Measurements from ENCODE around the gene TBC1D12.
"Not testable (repeated sequence)": the region's sequence is repeated elsewhere in the genome, so short reads cannot be mapped to it uniquely, and the experiment has no call there.

The TBC1D12 gene

DNA sequence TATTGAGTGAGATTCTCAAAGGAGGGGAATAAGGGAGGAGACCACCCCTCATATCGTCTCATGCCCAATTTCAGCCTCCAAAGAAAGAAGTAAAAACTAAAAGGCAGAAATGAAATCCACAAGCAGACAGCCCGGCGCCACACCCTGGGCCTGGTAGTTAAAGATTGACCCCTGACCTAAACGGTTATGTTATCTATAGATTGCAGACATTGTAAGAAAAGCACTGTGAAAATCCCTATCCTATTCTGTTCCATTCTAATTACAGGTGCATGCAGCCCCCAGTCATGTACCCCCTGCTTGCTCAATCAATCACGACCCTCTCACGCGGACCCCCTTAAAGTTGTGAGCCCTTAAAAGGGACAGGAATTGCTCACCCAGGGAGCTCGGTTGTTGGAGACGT is 10.2 kb upstream of the TBC1D12 start:
- H3K36me3 Mint-ChIP-seq; H3K9me3 Mint-ChIP-seq; DNase-seq (ENCODE audit: low spot score in 2 of 2); ATAC-seq; H3K4me1 Mint-ChIP-seq; H3K27ac Mint-ChIP-seq; H3K4me3 Mint-ChIP-seq: not testable (repeated sequence)

- Mint-ChIP-seq H3K4me1 (no peaks in the 10 kb centered on the region), H3K4me3 (no peak overlapping the region), H3K36me3 (no peaks in the 10 kb centered on the region), H3K9me3 (no peaks in the 10 kb centered on the region), H3K27ac (no peak overlapping the region)
- DNase-seq (ENCODE audit: low spot score in 2 of 2) (peak in 1 of 2 donors; percentile 8), ATAC-seq (no peak)
Observed at GRCh38 chr10:94397549-94398370, 4.6 kb upstream of the TBC1D12 start.

GRCh38 chr10:94398762-94399161 is 3.6 kb upstream of the TBC1D12 start:
- Mint-ChIP-seq H3K4me1 (no peaks in the 10 kb centered on the region), H3K4me3 (no peak overlapping the region), H3K36me3 (no peaks in the 10 kb centered on the region), H3K27ac (no peak overlapping the region), H3K9me3 (no peaks in the 10 kb centered on the region)
- DNase-seq (ENCODE audit: low spot score in 2 of 2) (peak in 1 of 2 donors; percentile 15), ATAC-seq (no peak)

- H3K4me1 Mint-ChIP-seq = no peaks in the 10 kb centered on the region
- H3K36me3 Mint-ChIP-seq = no peaks in the 10 kb centered on the region
- ATAC-seq = peak; percentile 56
- H3K9me3 Mint-ChIP-seq = no peaks in the 10 kb centered on the region
- peak in 1 of 2 donors; percentile 18 for DNase-seq (ENCODE audit: low spot score in 2 of 2)
- H3K4me3 Mint-ChIP-seq = peak overlapping the region; percentile 62
- no peak overlapping the region for H3K27ac Mint-ChIP-seq
Observed at GRCh38 chr10:94402843-94403379, 570 bp downstream of the TBC1D12 start.

- peak overlapping the region; percentile 62 for H3K4me3 Mint-ChIP-seq
- H3K9me3 Mint-ChIP-seq = no peaks in the 10 kb centered on the region
- ATAC-seq = peak; percentile 67
- no peak overlapping the region for H3K27ac Mint-ChIP-seq
- H3K4me1 Mint-ChIP-seq = no peaks in the 10 kb centered on the region
- H3K36me3 Mint-ChIP-seq = no peaks in the 10 kb centered on the region
- peak in 1 of 2 donors; percentile 52 for DNase-seq (ENCODE audit: low spot score in 2 of 2)
Observed at GRCh38 chr10:94403380-94404213, 1.3 kb downstream of the TBC1D12 start.

GRCh38 chr10:94405406-94405805 is 3.1 kb downstream of the TBC1D12 start:
- Mint-ChIP-seq H3K36me3 (no peaks in the 10 kb centered on the region), H3K27ac (no peak overlapping the region), H3K9me3 (no peaks in the 10 kb centered on the region), H3K4me1 (no peaks in the 10 kb centered on the region), H3K4me3 (no peak overlapping the region)
- ATAC-seq (no peak), DNase-seq (ENCODE audit: low spot score in 2 of 2) (no peak)

DNA sequence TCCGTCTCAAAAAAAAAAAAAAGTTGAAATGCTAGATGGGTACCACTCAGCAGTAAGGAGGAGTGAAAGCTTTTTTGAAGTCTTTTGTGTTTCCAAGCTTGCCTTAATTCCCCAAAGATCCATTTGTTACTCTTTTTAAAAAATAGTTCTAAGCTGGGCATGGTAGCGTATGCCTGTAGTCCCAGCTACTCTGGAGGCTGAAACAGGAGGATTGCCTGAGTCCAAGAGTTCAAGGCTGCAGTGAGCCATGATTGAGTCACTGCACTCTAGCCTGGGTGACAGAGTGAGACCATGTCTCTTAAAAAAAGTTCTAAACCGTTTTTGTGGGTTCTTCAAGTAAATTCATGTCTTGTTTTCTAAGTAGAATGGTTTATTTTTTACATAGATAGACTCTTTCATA is 5.3 kb downstream of the TBC1D12 start:
- H3K27ac Mint-ChIP-seq = no peak overlapping the region
- no peaks in the 10 kb centered on the region for H3K9me3 Mint-ChIP-seq
- ATAC-seq = no peak

DNA sequence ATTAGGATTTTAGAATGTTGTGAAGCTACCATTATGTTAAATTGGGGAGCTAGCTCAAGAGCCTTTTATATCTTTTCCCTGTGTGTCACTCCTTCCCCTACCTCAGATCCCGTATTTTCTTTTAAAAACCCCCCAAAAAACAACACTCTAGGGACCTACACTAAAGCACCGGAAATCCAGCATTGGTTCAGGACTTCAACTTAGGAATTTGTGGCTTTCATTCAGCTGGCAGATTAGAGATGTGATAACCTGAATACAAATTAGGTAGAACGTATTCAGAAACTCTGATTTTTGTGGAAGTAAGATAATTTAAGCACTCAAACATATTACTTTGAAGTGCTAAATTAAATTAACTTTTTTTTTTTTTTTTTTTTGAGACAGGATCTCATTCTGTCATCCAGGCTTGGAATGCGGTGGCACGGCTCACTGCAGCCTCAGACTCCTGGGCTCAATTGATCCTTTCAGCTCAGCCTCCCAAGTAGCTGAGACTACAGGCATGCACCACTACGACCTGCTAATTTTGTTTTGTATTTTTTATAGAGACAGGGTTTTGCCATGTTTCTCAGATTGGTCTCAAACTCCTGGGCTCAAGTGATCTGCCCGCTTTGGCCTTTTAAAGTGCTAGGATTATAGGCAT is 6.8 kb downstream of the TBC1D12 start:
- ATAC-seq (no peak), DNase-seq (ENCODE audit: low spot score in 2 of 2) (no peak)
- Mint-ChIP-seq H3K36me3 (no peaks in the 10 kb centered on the region), H3K9me3 (no peaks in the 10 kb centered on the region), H3K4me3 (no peak overlapping the region), H3K27ac (no peak overlapping the region), H3K4me1 (no peaks in the 10 kb centered on the region)

More for the DNA sequence above, 5.3 kb downstream of the TBC1D12 start:
- Mint-ChIP-seq H3K36me3 (no peaks in the 10 kb centered on the region), H3K4me1 (no peaks in the 10 kb centered on the region), H3K4me3 (no peak overlapping the region)
- no peak for DNase-seq (ENCODE audit: low spot score in 2 of 2)

- Mint-ChIP-seq H3K4me1 (no peaks in the 10 kb centered on the region), H3K36me3 (no peaks in the 10 kb centered on the region), H3K27ac (no peak overlapping the region), H3K4me3 (no peak overlapping the region), H3K9me3 (no peaks in the 10 kb centered on the region)
- DNase-seq (ENCODE audit: low spot score in 2 of 2) (no peak), ATAC-seq (no peak)
Observed at GRCh38 chr10:94411304-94411703, 9.0 kb downstream of the TBC1D12 start.

DNA sequence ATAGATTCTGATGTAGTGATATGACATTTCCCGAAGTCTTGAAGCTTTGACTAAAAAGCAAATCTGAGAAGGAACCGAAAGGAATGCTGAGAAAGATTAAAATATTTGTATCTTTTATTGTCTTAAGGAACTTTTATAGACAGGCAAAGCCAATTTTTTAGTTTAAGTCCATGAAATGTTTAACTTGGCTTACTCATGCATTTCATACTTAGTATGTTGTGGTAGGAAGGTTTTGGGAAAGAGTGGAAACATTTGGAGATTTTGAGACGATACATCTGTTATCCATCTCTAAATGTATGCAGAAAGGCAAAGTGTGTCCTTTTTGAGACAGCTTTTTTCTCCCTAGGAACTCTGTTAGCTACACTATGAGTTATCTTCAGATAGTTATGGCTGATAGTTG is 10.1 kb downstream of the TBC1D12 start:
- Mint-ChIP-seq H3K4me3 (no peak overlapping the region), H3K4me1 (no peaks in the 10 kb centered on the region), H3K9me3 (no peaks in the 10 kb centered on the region), H3K36me3 (no peaks in the 10 kb centered on the region), H3K27ac (no peak overlapping the region)
- ATAC-seq = no peak
- DNase-seq (ENCODE audit: low spot score in 2 of 2) = no peak

DNA sequence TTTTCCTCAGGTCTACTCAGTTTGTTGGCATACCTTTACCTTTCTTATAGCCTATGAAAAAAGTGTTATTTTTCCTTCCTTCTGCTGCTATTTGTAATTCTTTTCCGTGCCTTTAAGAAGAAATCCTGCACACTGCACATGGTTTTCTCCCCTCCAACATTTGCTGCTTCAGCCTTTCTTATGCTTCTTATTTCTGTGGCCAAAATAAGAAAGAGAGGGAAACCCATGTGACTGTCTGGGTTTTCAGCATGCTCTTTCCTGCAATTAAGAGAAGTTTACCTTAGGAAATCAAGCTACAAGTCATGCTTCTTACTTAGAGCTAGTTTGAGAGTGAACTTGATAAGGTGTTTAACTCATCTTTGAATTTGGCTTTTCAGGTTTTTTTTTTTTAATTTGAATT is 11.0 kb downstream of the TBC1D12 start:
- Mint-ChIP-seq H3K4me1 (no peaks in the 10 kb centered on the region), H3K4me3 (no peak overlapping the region), H3K36me3 (no peaks in the 10 kb centered on the region), H3K9me3 (no peaks in the 10 kb centered on the region), H3K27ac (no peak overlapping the region)
- ATAC-seq (no peak), DNase-seq (ENCODE audit: low spot score in 2 of 2) (no peak)

- Mint-ChIP-seq H3K4me3 (no peak overlapping the region), H3K9me3 (no peaks in the 10 kb centered on the region), H3K36me3 (no peaks in the 10 kb centered on the region), H3K27ac (no peak overlapping the region), H3K4me1 (no peaks in the 10 kb centered on the region)
- ATAC-seq (no peak), DNase-seq (ENCODE audit: low spot score in 2 of 2) (no peak)
Observed at GRCh38 chr10:94416896-94417295, 14.6 kb downstream of the TBC1D12 start.

GRCh38 chr10:94417321-94417720 is 15.0 kb downstream of the TBC1D12 start:
- Mint-ChIP-seq H3K9me3 (no peaks in the 10 kb centered on the region), H3K36me3 (no peaks in the 10 kb centered on the region), H3K4me1 (no peaks in the 10 kb centered on the region), H3K4me3 (no peak overlapping the region), H3K27ac (no peak overlapping the region)
- DNase-seq (ENCODE audit: low spot score in 2 of 2) (no peak), ATAC-seq (no peak)

DNA sequence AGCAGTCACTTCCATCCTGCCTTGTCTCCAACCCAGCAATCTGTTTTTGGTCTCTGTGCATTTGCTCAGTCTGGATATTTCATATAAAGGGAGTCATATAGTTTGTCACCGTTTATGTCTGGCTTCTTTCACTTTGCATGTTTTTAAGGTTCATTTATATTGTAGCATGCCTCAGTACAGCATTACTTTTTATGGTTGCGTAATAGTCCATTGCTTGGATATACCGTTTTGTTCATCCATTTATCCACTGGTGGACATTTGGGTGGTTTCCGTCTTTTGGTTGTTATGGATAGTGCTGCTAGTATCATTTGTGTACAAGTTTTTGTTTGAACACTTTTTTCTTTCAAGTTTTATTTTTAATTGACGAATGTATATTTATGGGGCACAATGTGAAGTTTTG is 18.2 kb downstream of the TBC1D12 start:
- no peak overlapping the region for H3K27ac Mint-ChIP-seq
- H3K4me1 Mint-ChIP-seq = no peaks in the 10 kb centered on the region
- no peak overlapping the region for H3K4me3 Mint-ChIP-seq
- no peak for DNase-seq (ENCODE audit: low spot score in 2 of 2)
- ATAC-seq = no peak
- H3K36me3 Mint-ChIP-seq = no peaks in the 10 kb centered on the region
- no peaks in the 10 kb centered on the region for H3K9me3 Mint-ChIP-seq

- H3K9me3 Mint-ChIP-seq = no peaks in the 10 kb centered on the region
- H3K4me3 Mint-ChIP-seq = no peak overlapping the region
- H3K4me1 Mint-ChIP-seq = no peaks in the 10 kb centered on the region
- H3K27ac Mint-ChIP-seq = no peak overlapping the region
- DNase-seq (ENCODE audit: low spot score in 2 of 2) = no peak
- ATAC-seq = no peak
- H3K36me3 Mint-ChIP-seq = no peaks in the 10 kb centered on the region
Observed at GRCh38 chr10:94420998-94421528, 18.7 kb downstream of the TBC1D12 start.
